ENCODE measurements around the gene SORL1-AS1.
A peak's percentile ranks its signal among the peaks of the same experiment; 100 is the strongest.

The SORL1-AS1 gene

GRCh38 chr11:121451986-121452608 is 670 bp downstream of the SORL1-AS1 start, which contains the start of gene SORL1:
SORL1 (plus strand) TSS chr11:121452314; CDS start chr11:121452332, 18 bp downstream.
- DNase-seq (ENCODE audit: low read depth): no peak
- TF ChIP-seq CTCF (IDR thresholded peaks at IDR 0.05; ENCODE audit: control insufficient read depth, extremely low read depth, insufficient read depth): peak; percentile 90
- H3K4me3 ChIP-seq (ENCODE audit: low read depth, low read length): peak within 1 kb of the TSS; percentile 75

GRCh38 chr11:121451178-121451985 is 1.4 kb downstream of the SORL1-AS1 start:
- no peak for DNase-seq (ENCODE audit: low read depth)
- no peak for TF ChIP-seq CTCF (IDR thresholded peaks at IDR 0.05; ENCODE audit: control insufficient read depth, extremely low read depth, insufficient read depth)
- peak overlapping the region; percentile 75 for H3K4me3 ChIP-seq (ENCODE audit: low read depth, low read length)

- no peak for TF ChIP-seq CTCF (IDR thresholded peaks at IDR 0.05; ENCODE audit: control insufficient read depth, extremely low read depth, insufficient read depth)
- no peak for DNase-seq (ENCODE audit: low read depth)
These were observed 2.4 kb downstream of the SORL1-AS1 start for GRCh38 chr11:121450401-121450800.

GRCh38 chr11:121449626-121450025 is 3.1 kb downstream of the SORL1-AS1 start:
- TF ChIP-seq CTCF (IDR thresholded peaks at IDR 0.05; ENCODE audit: control insufficient read depth, extremely low read depth, insufficient read depth): no peak
- H3K4me3 ChIP-seq (ENCODE audit: low read depth, low read length): no peak overlapping the region
- DNase-seq (ENCODE audit: low read depth): no peak

More at GRCh38 chr11:121450401-121450800, 2.4 kb downstream of the SORL1-AS1 start:
- H3K4me3 ChIP-seq (ENCODE audit: low read depth, low read length): no peak overlapping the region

- no peak overlapping the region for H3K4me3 ChIP-seq (ENCODE audit: low read depth, low read length)
- DNase-seq (ENCODE audit: low read depth): no peak
- no peak for TF ChIP-seq CTCF (IDR thresholded peaks at IDR 0.05; ENCODE audit: control insufficient read depth, extremely low read depth, insufficient read depth)
These were observed 3.6 kb downstream of the SORL1-AS1 start for GRCh38 chr11:121449123-121449522.

GRCh38 chr11:121448431-121448941 is 4.3 kb downstream of the SORL1-AS1 start:
- DNase-seq (ENCODE audit: low read depth): no peak
- no peak overlapping the region for H3K4me3 ChIP-seq (ENCODE audit: low read depth, low read length)
- TF ChIP-seq CTCF (IDR thresholded peaks at IDR 0.05; ENCODE audit: control insufficient read depth, extremely low read depth, insufficient read depth): no peak
